Right lobe of liver (tissue), 4 donors: ENCODE measurements around the gene SEBOX.

Source experiments
- CTCF ChIP-seq, 4 donors: fragments of 200-600 bp in 3 of 4; fragments of 450-650 bp in 1 of 4; IDR thresholded peaks; one replicate each; pipeline versions ENCODE4 v1.5.1 to v1.8.0; 2016 to 2022; ENCODE audit warnings: antibody characterized with exemption in 4 of 4, mild to moderate bottlenecking in 2 of 4
- POLR2A ChIP-seq: fragments of 450-650 bp; IDR thresholded peaks from one replicate; pipeline ENCODE4 v1.6.1; 2017; ENCODE audit warnings: antibody characterized with exemption, mild to moderate bottlenecking
- donor health status: DM: no; HTN: no; CAD: no.
- donor health status: DM: no; HTN: no; CAD: no.
- donor health status: DM: no; HTN: yes; CAD: no.

GRCh38 chr17:28334666-28335200 is 30.3 kb downstream of the SEBOX start:
- TF ChIP-seq POLR2A: no peak
- TF ChIP-seq CTCF (IDR thresholded peaks at IDR 0.05): no peak
